H1 (cell line): ENCODE results near the gene SRCIN1. TPM values are rescaled to one million over a fixed set of nuclear protein-coding genes. Genes with fewer than 3 reads are reported as not detected.

ENCODE experiments used
- ASH2L ChIP-seq: fragments of 200-600, 300-600 bp; sonication (generic); IDR thresholded peaks from one replicate; pipeline ENCODE4 v1.7.1; 2017; ENCODE audit warnings: low read length
- HDAC2 ChIP-seq, 2 experiments: fragments of 300-600 bp in 1 of 2; sonication (generic) in 1 of 2; IDR thresholded peaks; 2 replicates each; pipeline ENCODE4 v1.6.1; 2011 to 2012; ENCODE audit warnings: low read depth in 2 of 2, low read length in 2 of 2, mild to moderate bottlenecking in 2 of 2, moderate library complexity in 2 of 2, borderline replicate concordance in 1 of 2, inconsistent platforms in 1 of 2
- JUND ChIP-seq: IDR thresholded peaks from 2 replicates; pipeline ENCODE4 v1.6.1; 2011; ENCODE audit warnings: mild to moderate bottlenecking, improper control_type of control experiment, low read length
- RBBP5 ChIP-seq: IDR thresholded peaks from 2 replicates; pipeline ENCODE4 v1.7.1; 2012; ENCODE audit warnings: low read depth, mild to moderate bottlenecking, inconsistent platforms, low read length, moderate library complexity, borderline replicate concordance
- SP1 ChIP-seq: IDR thresholded peaks from 2 replicates; pipeline ENCODE4 v1.6.1; 2011; ENCODE audit warnings: low read depth, low read length
- TCF12 ChIP-seq: IDR thresholded peaks from 2 replicates; pipeline ENCODE4 v1.6.1; 2011; ENCODE audit warnings: low read depth, mild to moderate bottlenecking, low read length
- YY1 ChIP-seq: IDR thresholded peaks from 2 replicates; pipeline ENCODE4 v1.6.1; 2011; ENCODE audit warnings: low read depth, mild to moderate bottlenecking, low read length
- polyA plus RNA-seq, 7 experiments: library from polyadenylated mRNA; depleted of rRNA in 3 of 7; stranded (reverse) in 5 of 7; unstranded in 2 of 7; fragments of >200 nt in 5 of 7; fragments of 200-250 nt in 2 of 7; gene quantifications; 1 replicate in 5 of 7; 2 replicates in 1 of 7; 4 replicates in 1 of 7; pipeline versions ENCODE4 v1.2.1 to v1.2.3, GENCODE V29; 2011 to 2013; ENCODE audit warnings: missing spikeins in 2 of 7, mixed read lengths in 2 of 7
- total RNA-seq: library from RNA; stranded (reverse); fragmentation: NEBNext Ultra II Directional; extraction: Animal tissue kit (Norgen Biotek cat#: 25700); gene quantifications from 2 replicates; pipeline ENCODE4 v1.2.1, GENCODE V29; 2021

SRCIN1 gene
- total and polyA plus RNA-seq, 2 of the 8 experiments (the other 6 are each of a cell fraction or from before 2014, with no cell fraction given), result 2.8 to 3.8 TPM

DNA sequence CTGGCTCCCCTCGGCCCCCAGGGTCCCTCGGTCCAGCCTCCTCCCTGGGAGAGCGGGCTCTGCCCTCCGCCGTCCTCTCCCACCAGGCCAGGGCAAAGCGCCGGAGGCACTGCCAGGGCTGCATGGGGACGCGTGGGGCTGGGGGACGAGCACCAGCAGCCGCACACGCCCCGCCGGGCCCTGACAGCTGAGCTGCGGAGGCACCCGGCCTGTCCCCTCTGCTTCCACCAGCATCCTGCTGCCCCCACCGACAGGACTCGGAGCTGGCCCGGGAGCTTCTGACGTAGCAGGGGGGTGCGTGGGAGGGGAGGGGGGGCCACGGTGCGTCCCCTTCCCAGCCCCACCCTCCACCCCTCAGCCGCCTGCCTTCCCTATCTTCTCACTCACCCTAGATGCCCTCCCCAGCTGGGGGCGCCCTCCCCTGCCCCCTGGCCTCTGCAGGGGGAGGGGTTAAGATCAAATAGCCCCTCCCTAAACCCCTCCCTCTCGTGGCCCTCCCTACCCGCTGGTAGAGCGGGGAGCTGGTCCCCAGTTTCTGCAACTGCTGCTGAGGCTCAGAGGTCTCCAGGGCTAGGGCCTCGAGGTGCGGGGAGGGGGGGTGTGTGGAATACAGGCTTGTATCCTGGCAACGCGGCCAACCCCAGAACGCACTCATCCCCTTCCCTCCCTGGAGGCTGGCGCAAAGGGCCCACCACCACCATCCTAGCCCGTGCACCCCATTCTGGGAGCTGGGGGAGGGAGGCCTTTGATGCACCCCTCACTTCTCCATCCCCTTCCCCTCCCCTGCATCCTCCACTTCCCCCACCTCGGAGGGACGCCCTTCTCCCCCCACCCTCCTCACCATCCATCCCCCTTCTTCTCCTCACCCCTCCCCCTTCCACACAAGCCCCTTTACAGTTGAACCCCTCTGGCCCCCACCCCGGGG, 1.0 kb downstream of the SRCIN1 start (continued):
- no peak for TF ChIP-seq TCF12
- TF ChIP-seq HDAC2 (IDR thresholded peaks at IDR 0.05; ENCODE audit: borderline replicate concordance in 1 of 2, low read depth in 2 of 2, low read length in 2 of 2), result peak in 1 of 2 experiments; percentile 24; a peak in 1 of 4 replicates
- no peak for TF ChIP-seq JUND
- TF ChIP-seq YY1, result no peak
- no peak for TF ChIP-seq SP1
- TF ChIP-seq ASH2L, result peak; percentile 42
- peak; percentile 8; the same call in 1 of the 2 replicates for TF ChIP-seq RBBP5
